Glomerular endothelial cell (primary cell): Measurements from ENCODE around the gene TEX11. TPM values are rescaled to one million over a fixed set of nuclear protein-coding genes. Genes with fewer than 3 reads are reported as not detected.

Experiments used
- DNase-seq: peaks from one replicate; pipeline ENCODE4 v3.0.0-alpha.2; 2011; ENCODE audit warnings: low read depth, low spot score; ENCODE audit errors: extremely low read depth
- total RNA-seq: library from RNA; depleted of rRNA; stranded (reverse); fragments of >200 nt; gene quantifications from 2 replicates; pipeline ENCODE4 v1.2.3, GENCODE V29; 2015

The TEX11 gene
- total RNA-seq, 1 donor from 2014 or later, result not detected

DNA sequence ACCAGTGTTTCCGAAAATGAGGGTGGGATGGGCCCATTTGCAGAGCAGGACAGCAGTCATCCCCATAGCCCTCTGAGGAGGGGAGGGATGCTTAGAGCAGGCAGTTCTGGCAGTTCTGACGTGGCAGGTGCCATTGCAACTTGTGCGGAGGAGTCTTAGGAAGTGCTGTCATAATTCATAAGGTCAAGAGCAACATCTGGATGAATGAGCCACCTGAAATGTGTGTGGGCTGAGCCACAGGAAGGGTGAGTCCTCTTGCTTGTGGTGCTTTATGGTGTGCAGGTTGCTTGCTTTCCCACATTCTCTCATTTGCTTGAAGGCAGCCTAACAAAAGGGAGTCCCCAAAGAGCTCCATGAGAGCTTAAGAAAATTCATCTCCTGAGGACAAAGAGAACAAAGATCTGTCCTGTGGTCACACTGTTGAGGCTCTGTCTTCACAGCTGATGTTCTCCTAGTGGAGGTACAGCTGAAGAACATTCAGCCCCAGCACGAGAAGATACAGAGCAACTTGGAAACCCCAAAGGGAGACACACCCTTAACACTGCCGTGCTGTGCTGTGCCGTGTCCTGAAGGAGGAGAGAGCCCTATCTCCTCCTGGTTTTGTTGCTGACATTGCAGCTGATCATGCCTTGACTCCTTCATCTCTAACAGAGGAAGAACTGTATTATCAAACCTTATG, 403.6 kb downstream of the TEX11 start:
- DNase-seq, result no peak

DNA sequence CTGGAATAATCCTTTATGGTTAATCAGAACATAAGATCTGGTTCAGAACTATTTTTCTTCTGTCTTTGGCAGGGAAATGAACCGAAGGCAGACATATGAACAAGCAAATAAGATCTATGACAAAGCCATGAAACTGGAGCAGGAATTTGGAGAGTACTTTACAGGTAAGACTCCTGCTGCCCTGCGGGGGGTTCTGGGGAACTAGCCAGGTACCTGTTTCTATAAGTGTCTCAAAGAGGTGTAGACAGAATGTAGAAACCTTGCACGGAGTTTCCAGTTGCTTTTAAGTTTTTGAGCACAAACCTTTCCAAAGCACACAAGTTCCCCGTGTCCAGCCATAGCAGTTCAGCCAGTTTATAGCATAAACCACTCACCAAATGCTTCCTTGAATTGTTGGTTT, 407.7 kb downstream of the TEX11 start:
- DNase-seq, result no peak

DNA sequence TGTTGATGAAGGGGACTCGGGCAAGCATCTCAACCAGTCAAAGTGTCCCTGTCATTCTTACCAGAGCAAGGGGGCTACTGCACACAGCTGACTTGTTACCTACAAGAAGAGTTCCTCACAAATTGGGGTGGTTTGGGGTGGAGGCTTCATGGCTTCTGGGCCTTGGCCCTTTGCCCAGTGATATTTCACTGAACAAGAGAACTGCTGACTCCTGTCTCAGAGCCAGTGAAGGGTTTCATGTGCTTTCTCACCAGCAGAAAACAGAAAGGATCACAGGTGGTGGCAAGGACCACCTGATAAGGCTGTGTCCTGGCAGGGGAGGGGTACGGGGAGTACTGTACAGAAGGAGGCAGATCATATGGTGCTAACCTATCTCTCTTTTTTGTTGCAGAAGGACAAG, 410.4 kb downstream of the TEX11 start:
- no peak for DNase-seq

DNA sequence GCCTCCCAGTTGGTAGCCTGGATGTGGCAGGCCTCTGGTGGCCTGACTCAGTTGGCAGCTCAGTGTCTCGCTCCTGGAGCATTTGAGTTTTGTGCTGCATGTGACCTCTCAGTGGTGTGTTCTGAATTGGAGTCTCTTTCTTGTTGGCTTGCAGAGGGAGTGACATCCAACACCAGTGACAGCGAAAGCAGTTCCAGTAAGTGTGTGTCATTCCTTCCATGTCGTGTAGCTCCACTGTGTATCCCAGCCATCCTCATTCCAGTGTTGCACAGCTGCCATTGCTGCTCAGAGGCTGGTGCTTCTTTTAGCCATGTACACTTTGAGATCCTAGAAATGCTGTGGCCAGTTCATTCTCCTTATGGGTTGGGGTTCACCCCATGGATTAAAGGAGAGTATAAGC, 411.5 kb downstream of the TEX11 start:
- DNase-seq, result no peak

DNA sequence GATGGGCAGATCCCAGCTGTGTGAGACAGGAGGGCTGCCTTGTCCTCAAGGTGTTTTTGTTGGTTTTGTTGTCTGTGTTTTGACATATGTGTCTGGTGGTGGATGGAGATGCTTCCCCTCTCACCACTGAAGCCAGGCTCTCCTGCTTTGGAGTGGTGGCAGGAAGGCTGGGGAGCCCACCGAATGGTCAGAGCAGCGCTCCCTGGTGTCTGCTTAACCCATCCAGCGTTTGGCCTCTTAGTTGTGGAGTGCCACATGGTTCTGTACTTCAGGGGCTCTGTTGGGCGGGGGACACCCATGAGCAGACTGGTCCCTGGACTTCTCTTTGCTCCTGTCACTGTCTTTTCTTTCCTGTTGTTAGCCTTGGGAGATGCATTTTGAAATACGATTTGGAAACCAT, 412.0 kb downstream of the TEX11 start:
- no peak for DNase-seq

DNA sequence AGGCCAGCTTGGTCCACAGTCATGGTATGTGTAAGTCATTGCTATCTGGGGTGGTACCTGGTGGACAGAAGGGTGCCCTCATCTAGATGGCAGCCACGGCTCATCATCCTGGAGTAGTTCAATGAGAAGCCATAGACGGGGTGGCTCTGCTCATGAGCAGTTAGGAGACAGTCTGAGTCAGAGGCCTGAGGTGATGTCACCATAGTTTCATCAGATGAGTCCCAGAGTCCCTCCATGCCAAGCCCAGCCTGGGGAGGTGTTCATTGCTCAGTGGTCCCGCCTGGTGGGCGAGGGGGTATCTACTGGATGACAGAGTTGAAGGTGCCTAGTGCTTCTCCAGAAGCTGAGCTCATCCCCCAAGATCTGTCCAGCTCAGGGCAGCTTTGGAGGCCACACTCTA, 414.1 kb downstream of the TEX11 start:
- no peak for DNase-seq

DNA sequence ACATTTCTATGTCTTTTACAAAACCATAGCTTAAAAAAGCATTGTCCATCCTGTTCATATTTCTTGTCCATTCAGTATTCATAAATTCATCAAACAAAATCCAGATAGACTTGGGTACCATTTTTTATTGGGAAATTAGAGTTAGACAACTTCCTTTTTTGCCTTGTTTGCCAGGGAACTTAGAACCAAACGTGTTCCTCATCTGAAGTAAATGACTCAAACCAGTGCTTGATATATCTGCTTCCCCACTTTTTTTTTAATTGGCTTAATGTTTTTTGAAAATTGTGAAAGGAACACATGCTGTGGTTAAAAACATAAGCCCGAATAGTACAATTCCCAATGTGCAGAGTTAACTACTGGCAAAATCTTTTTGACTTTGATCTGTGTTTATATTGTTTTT, 419.7 kb downstream of the TEX11 start:
- DNase-seq, result no peak

DNA sequence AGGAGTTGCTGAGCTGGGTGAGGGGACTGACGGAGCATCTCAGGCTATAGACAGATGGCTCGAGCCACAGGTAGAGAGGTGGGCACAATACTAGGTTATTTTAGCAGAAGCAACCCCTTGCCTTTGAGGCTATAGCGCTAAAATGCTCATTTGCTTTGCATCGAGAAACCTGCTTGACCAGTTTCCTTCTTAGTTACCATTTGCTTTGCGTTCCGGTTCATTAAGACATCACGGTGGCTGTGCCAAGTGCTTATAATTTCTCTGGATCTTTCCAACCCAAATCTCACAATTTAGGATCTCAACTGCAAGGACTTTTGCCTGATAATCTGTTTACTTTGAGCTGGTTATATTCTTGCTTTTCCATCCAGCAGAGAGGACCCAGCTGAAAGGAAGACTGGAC, 423.0 kb downstream of the TEX11 start:
- DNase-seq, result no peak

DNA sequence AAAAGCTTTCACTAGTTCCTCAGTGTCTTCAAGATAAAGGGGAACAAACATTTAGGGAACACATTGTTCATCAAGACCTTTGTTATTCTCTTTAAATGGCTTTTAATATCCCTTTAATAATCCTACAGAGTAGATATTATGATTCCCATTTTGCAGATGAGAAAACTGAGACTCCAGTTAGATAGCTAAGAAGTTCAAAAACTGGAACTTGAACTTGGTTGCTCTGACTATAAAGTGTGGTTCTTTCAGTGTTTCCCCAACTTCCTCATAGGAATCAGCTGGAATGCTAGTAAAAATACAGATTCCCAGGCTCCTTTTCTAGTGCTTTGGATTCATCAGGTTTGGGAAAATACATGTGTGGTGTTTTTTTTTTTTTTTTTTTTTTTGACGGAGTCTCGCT, 426.2 kb downstream of the TEX11 start:
- DNase-seq, result no peak

DNA sequence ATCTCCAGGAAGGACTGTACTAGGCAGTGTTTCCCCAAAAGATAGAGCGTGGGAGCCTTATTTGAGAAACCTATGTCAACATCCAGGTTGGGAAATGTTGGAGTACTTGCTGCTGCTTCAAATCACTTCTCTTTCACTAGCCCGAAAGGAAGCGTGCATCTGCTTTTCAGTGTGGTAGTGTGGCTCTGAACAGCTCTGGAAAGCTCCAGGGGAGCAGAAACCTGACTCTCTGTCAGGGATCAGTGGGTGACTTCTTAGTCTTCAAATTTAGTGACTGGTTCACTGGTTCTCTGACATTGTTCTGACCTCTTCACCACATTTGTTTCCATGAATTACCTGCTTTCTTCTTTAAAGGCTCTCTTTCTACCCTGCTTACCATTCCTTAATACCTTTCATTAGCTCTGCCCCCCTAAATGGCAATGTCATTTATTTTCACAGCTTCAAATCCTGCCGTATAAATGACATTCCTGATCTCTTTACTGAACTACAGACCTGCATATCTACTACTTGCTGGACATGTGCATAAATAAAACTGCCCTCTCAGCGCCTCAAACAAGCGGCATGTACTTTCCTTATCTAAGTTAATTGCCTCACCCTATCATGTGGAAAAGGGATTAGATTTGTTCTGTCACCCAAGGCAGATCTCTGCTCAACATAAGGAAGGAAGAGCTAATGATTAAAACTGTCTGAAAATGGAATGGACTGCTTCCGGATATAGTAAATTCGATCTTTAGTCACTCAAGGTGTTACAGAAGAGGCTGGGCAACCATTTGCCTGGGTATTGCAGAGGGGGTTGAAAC, 426.8 kb downstream of the TEX11 start:
- DNase-seq, result no peak

DNA sequence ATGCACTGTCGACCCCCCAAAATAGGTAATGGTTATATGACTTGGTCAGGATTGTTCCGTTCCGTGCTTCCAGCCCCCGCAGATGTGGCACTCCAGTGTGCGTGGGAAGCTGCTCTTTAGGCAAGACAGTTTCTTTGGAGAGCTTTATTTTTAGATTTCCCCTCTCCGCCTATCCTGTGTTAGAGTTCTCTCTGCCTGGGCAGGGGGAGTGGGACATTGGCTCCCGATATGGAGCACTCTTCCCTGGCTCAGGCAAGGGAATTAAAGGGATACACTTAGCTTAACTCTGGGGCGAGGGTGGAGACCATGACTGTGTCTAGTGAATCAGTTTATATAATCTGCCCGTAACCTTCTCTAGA, 427.9 kb downstream of the TEX11 start:
- DNase-seq, result no peak

DNA sequence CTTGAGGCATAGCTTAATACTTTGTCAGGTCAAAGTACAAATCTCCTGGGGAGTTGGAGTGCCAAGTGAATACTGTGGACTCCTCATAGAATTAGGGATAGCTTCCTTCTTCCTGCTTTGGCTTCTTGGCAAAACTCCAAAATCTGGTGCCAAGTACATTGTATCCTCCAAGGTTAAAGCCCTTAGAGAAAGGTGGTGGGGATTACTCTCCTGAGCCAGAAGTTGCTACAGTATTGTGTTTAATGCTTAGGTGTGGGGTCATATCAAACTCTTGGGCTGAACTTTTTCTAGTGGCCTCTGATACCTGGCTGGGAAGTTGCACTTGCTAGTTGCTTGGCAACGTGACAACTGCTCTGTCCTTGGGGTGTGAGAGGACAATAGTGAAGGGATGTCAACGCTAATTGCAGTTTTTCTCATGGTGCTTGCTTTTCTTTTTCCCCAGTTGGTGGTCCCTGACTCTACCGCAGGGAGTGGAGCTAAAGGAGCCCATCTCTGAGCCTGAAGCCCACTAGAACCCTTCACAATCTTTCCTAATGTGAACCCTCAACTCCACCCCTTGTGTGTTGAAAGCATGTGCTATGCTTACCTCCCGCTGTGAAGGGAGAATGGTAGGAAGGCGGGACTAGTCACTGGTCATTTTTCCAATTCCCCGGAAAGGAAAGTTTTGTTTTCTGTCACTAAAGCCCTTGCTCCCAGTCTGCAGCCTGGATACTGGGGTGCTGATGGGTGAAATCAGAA, 428.4 kb downstream of the TEX11 start:
- no peak for DNase-seq

DNA sequence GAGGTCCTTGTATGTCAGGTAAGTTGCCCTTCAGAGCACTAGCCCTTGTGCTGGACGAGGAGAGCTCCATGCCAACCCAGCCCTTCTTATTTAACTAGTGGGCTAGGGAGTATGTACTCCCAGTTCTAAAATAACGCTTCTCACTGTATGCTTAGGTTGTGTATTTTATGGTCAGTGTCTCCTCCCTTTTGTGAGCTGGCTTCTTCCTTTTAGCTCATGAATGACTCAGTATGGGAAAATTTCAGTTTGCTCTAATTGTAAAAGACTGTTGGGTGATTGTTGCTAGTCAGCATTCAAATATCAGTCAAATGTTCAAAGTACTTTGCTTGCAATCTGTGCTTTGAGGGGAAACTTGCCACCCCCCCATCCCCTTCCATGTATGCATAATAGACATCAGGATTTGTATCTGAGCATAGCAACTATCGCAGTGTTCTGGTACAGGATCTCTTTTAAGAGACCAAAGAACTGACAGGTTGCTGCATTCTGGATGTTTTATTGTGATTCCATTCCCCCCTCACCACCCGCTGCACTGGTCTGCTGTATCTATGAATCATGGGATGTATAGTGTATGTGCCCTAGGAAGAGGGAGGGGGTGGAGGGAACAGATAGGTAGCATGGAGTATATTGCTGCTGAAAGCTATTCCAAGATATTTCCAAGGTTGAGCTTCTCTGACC, 429.1 kb downstream of the TEX11 start:
- DNase-seq, result no peak

Other genes with a start within 250 kb of the TEX11 start
- gene SLC7A3, start 22.4 kb upstream of the TEX11 start, total RNA-seq, result not detected in 2 replicates
- gene SNX12, start 159.6 kb upstream of the TEX11 start, total RNA-seq, result 67.2 and 69.6 TPM in 2 replicates
- gene FOXO4, start 187.1 kb upstream of the TEX11 start, total RNA-seq, result 6.5 and 10.0 TPM in 2 replicates
- not detected in 2 replicates for gene CXorf65, start 198.0 kb upstream of the TEX11 start, total RNA-seq
- 0.23 TPM in 1 of 2 replicates, not detected in the other for gene IL2RG, start 202.9 kb upstream of the TEX11 start, total RNA-seq
- gene MED12, start 209.9 kb upstream of the TEX11 start, total RNA-seq, result 39.7 and 44.0 TPM in 2 replicates
- gene NLGN3, start 236.1 kb upstream of the TEX11 start, total RNA-seq, result 0.10 and 0.99 TPM in 2 replicates